AML-193 (cell line): ENCODE data around the gene KLF7.
A peak's percentile ranks its signal among the peaks of the same experiment; 100 is the strongest.

Source experiments
- DNase-seq, 2 experiments: peaks; one replicate each; lab custom pipeline; 2025; lab: John Stamatoyannopoulos, UW

KLF7 gene

DNA sequence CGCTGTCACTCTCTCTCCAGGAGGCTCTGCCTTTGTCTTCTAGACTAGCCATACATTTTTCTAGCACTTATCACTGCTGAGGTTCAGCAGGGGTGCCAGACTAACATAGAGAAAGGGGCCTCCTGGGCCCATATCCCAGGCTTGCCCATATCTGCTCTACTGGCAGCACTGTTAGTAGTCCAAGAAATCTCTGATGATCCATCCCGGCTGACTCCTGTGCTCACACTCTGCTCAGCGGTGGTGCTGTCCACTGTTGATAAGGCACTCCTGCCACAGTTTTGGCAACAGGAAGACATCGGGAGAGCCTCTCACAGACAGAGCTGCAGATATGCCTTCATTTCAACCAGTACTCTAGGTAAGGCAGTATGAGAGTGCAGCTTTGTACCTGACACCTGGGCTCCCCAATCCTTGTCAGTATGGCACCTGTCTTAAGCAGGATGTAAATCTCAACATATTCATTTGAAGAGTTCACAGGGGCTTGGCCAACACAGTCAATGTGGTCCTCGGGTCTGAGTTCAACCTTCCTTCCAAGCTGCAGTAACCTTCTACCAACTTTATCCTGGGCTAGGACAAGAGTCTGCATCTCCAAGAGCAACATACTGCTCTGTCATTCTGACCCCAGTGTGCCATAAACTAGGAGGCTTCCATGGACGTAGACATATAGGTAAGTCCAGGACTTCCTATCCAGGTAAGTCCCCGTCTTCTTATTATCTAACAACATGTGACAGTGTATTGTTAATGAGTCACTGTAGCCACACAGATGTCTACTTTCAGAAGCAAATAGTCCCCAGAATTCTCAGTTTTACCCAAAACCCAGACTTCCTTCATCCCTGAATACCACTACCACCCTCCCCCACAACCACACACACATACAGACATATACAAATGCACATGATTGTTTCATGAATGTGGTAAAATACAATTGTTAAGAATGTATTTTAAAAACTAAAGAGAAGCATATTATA is 16.2 kb downstream of the KLF7 start:
- no peak for DNase-seq

DNA sequence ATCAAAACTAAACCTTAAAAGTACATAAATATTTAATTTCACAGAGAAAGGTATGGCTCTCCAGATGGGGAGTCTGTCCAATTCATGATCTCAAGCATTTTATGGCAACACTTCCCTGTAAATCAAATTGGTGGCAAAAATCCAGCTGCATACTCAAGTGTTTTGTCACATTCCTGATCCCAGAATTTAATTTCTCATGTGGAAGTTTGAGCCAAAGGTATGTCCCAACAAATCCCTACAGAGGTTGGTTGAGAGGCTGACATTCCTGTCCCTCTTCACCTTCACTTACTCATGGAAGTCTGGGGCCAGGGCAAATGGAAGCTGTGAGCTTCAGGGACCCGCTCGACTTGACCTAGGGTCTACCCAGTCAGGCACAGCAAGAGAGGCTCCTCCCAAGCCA is 17.7 kb downstream of the KLF7 start:
- no peak for DNase-seq

DNA sequence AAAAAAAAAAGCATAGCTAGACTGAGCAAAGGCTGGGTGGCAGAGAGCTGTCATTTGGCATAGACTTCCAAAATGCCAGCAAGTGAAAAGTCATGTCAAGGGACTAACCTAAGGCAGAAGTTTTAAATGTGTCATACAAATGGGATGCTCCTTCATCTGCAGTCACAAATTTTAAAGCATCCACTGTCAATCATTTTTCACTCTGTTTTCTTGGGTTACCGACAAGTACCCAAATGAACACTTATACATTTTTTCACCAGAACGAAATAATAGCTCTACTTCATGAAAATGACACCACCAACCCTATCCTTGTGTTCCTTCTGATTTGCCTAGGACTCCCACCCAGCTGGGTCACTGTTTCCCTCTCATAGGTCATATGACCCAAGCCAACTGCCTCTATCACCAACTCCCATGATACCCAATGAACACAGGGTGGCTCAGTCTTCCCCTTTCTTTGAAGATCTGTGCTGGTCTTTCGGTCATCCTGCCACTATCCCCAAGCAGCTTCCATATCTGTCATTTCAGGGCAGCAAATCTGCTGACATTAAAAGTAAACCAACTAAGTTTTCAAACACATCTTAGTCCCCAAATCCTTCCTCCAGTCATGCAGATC is 21.5 kb downstream of the KLF7 start:
- DNase-seq: no peak

- peak; percentile 65 to 66 for DNase-seq
Measured at GRCh38 chr2:207143215-207144172, 22.3 kb downstream of the KLF7 start.

DNA sequence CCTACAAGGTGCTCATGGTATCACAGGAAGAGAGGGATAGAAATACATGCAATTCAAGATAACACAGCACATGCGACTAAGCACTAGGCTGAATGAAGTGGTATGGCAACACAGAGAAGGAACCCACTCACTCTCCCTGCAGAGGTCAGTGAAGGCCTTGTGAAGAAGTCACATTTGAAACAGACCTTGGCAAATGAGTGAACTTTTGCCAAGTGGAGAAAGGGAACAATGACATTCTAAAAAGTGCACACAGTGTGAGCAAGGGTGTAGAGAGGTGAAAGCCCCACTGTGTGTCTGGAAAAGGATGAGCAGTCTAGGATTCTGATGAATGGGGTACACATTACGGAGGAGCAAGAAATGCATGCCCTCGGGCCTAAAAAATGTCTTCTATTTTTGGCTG is 23.3 kb downstream of the KLF7 start:
- peak; percentile 38 to 48 for DNase-seq

GRCh38 chr2:207141386-207141785 is 24.4 kb downstream of the KLF7 start:
- peak; percentile 29 to 52 for DNase-seq

DNA sequence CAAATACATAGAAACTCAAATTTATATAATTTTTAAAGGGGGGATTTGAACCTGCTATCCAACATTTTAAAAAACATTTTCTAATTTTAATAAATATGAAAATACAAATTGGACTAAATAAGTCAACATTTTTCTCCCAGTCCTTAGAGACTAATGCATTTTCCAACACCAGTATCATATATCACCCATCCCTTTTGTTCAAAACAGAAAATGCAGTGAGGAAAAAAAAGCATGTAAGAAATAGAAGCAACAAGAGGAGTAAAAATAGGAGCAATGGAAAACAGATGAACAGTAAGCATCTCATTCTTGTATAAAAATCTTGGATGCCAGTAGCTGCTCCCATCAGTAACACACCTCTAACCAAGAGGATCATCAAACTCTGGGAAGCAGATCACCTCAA is 25.5 kb downstream of the KLF7 start:
- no peak for DNase-seq

- DNase-seq: peak; percentile 11 to 33
Measured at GRCh38 chr2:207139552-207139951, 26.2 kb downstream of the KLF7 start.

DNA sequence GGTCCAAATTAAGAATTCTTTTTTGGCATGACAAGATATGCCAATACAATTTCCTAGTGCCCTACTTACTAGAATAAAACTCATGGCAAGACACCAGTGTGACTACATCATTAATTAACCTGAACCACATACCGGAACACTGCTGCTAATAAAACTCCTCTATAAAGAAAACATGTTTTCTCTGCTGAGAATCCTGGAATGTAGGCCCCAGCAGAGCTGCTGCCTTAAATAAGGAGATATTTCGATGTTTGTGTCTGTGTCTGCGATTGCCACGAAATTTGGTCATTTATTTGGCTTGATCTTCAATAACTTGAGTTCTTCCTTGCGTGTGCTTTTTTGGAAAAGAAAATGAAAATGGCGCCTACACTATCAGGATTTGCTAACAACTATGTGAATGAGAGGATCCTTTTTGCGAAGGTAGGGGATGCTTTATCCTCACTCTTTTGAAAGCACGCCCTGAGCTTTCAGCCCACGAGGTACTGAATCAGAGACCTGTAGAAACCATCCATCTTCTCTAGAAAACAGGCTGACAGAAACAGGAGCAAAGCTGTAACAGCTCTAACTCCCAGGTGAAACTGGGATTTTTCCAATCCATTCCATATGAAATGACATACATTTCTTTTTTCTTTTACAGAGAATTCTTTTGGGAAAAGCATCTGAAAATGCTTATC is 27.0 kb downstream of the KLF7 start:
- no peak for DNase-seq

DNA sequence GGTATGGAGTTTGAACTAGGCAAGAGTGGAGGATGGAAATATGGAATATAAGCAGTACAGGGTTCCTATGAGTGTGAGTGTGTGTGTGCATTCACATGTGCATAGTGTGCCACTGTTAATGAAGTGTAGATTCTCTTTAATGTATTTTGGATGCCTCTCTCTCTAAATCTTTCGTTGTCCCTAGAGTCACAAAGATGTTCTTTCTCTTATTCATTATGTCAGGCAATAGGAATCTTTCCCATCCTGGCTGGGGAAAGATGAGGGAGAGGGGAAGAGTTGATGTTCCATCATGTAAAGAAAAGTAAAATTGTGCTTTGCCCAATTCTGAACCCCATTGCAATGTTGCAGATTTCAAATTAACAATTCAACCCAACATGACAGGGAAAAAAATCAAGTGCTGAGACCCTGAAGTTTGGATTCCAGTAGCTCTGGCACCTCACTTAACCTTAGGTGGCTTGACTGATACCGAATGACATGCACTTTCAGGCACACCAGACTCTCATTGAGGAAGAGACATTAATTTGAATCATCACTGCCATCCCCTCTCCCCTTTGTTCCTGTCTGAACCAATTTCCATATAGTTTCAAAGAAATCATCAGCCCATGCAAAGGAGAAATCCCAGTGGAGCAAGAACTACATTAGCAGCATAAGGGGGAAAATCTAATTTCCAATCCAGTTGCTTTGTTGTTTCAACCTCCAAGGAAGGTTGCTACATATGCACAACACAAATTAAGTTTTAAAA is 28.0 kb downstream of the KLF7 start:
- DNase-seq: no peak

GRCh38 chr2:207136874-207137273 is 28.9 kb downstream of the KLF7 start:
- DNase-seq: no peak

GRCh38 chr2:207135801-207136457 is 29.8 kb downstream of the KLF7 start:
- DNase-seq: peak; percentile 44 to 61

GRCh38 chr2:207135340-207135739 is 30.4 kb downstream of the KLF7 start:
- DNase-seq: no peak

- no peak for DNase-seq
Measured at GRCh38 chr2:207133820-207134519, 31.8 kb downstream of the KLF7 start.

DNA sequence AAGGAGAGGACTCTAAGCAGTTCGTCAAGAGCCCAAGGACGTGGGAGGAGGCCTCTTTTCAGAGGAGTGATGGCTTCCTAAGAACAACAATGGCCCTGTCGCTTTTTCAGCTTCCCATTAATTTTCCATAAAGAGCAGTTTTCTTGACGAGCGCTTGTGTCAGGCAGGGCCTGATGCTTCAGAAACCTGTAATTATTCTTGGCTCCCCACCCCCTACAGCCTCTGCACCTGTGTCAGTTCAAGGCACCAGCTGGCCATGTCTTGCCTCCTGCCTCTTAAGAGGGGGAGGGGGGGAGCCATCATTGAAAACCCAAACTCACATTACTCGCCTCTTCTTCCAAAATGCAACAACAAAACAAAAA is 32.3 kb downstream of the KLF7 start:
- DNase-seq: no peak

GRCh38 chr2:207132019-207132418 is 33.7 kb downstream of the KLF7 start:
- no peak for DNase-seq

- DNase-seq: no peak
Measured at GRCh38 chr2:207131594-207131993, 34.2 kb downstream of the KLF7 start.

DNA sequence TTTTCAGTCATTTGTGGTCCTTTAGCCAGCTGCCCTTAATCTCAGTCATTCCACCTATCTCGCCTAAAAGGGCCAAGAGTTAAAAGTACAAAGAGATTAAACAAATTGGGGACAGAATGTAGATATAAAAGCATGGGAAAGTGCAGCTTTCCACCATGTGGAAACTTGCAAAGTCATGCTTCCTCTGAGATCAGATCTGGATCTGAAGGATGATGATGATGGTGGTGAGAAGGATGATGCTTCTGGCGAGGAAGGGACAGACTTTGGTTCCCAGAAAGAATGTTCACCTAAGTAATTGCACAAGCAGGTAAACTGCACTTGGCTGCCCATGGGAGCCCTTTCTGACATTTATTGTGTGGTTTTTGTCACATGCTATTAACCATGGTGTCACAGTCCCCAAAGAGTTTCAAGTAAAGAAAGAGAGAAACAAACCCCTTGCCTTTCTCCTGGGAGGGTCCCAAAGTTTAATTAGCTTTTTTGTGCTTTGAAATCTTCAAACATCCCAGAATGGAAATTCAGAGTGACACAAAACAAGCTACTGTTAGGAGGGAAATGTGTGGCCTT is 34.7 kb downstream of the KLF7 start:
- DNase-seq: no peak

- DNase-seq: no peak
Measured at GRCh38 chr2:207129821-207130220, 35.9 kb downstream of the KLF7 start.
